Thyroid gland (tissue), 4 donors: ENCODE results near the gene PPM1L.

Experiments
- POLR2A ChIP-seq, 2 donors: fragments of 450-650 bp; IDR thresholded peaks; one replicate each; pipeline ENCODE4 v1.6.1; 2017; ENCODE audit warnings: antibody characterized with exemption in 2 of 2, mild to moderate bottlenecking in 2 of 2, moderate library complexity in 1 of 2
- TF ChIP-seq, protein P1 (sequence below), 6 experiments: fragments of 200-600 bp in 3 of 6; fragments of 450-650 bp in 3 of 6; sonication (generic) in 3 of 6; IDR thresholded peaks; one replicate each; pipeline ENCODE4 v1.5.1; 2016 to 2019; ENCODE audit warnings: antibody characterized with exemption in 6 of 6, mild to moderate bottlenecking in 2 of 6, inconsistent platforms in 1 of 6, moderate library complexity in 1 of 6

DNA sequence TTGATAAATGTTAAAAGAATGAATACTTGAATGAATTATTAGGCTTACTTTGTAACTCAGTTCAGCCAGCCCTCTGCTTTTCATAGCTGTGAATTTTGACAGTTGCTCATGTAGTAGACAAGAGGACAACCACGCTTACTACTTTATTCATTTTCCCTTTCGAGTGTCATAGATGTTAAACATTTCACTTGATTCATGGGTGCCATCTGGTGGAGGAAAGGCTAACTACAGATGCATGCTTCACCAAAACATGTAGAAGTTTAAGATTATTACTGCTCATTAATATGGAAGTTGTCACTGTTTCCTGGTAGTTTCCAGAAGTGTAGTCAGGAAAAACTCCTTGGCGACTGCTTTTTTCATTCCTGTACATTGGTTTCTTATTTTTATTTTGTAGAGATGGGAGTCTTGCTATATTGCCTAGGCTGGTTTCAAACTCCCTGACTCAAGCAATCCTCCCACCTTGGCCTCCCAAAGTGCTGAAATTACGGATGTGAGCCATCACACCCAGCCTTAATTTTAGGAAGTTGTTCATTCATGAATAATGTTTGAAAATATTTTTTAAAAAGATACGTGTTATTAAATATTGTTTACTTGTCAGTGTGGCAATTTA, 186.0 kb downstream of the PPM1L start:
- TF ChIP-seq, protein P1, sequence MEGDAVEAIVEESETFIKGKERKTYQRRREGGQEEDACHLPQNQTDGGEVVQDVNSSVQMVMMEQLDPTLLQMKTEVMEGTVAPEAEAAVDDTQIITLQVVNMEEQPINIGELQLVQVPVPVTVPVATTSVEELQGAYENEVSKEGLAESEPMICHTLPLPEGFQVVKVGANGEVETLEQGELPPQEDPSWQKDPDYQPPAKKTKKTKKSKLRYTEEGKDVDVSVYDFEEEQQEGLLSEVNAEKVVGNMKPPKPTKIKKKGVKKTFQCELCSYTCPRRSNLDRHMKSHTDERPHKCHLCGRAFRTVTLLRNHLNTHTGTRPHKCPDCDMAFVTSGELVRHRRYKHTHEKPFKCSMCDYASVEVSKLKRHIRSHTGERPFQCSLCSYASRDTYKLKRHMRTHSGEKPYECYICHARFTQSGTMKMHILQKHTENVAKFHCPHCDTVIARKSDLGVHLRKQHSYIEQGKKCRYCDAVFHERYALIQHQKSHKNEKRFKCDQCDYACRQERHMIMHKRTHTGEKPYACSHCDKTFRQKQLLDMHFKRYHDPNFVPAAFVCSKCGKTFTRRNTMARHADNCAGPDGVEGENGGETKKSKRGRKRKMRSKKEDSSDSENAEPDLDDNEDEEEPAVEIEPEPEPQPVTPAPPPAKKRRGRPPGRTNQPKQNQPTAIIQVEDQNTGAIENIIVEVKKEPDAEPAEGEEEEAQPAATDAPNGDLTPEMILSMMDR (IDR thresholded peaks at IDR 0.05), result peak; percentile 63 to 95 (median 86)
- TF ChIP-seq POLR2A (IDR thresholded peaks at IDR 0.05), result no peak
